ENCODE data around the gene ZNF350. TPM values are rescaled to one million over a fixed set of nuclear protein-coding genes. Genes with fewer than 3 reads are reported as not detected.
"Not testable (repeated sequence)": the region's sequence is repeated elsewhere in the genome, so short reads cannot be mapped to it uniquely, and the experiment has no call there.

Gene ZNF350
- total RNA-seq, 1 donor from 2014 or later: 15.3 TPM

- H3K27ac Mint-ChIP-seq: no peak overlapping the region
- H3K36me3 Mint-ChIP-seq: peaks cover 87% of the 10 kb centered on the region
- no peak for TF ChIP-seq CTCF (IDR thresholded peaks at IDR 0.05; ENCODE audit: unreplicated experiment)
- no peaks in the 10 kb centered on the region for H3K4me1 Mint-ChIP-seq
- no peak overlapping the region for H3K4me3 Mint-ChIP-seq
- H3K27me3 Mint-ChIP-seq (ENCODE audit: low read depth): no peaks in the 10 kb centered on the region
- DNase-seq (ENCODE audit: low spot score in 2 of 2, unreplicated experiment in 2 of 2): no peak
- peaks cover 74% of the 10 kb centered on the region for H3K9me3 Mint-ChIP-seq
These were observed 7.5 kb upstream of the ZNF350 start for GRCh38 chr19:51994048-51994644.

GRCh38 chr19:51993422-51993821 lies 6.8 kb upstream of the ZNF350 start:
- H3K27ac Mint-ChIP-seq: no peak overlapping the region
- H3K4me3 Mint-ChIP-seq: no peak overlapping the region
- H3K36me3 Mint-ChIP-seq: peaks cover 86% of the 10 kb centered on the region
- no peak for DNase-seq (ENCODE audit: low spot score in 2 of 2, unreplicated experiment in 2 of 2)
- peaks cover 78% of the 10 kb centered on the region for H3K9me3 Mint-ChIP-seq
- no peak for TF ChIP-seq CTCF (IDR thresholded peaks at IDR 0.05; ENCODE audit: unreplicated experiment)
- no peaks in the 10 kb centered on the region for H3K27me3 Mint-ChIP-seq (ENCODE audit: low read depth)
- no peaks in the 10 kb centered on the region for H3K4me1 Mint-ChIP-seq

- peaks cover 68% of the 10 kb centered on the region for H3K36me3 Mint-ChIP-seq
These were observed 3.3 kb downstream of the ZNF350 start for GRCh38 chr19:51983361-51983760.

DNA sequence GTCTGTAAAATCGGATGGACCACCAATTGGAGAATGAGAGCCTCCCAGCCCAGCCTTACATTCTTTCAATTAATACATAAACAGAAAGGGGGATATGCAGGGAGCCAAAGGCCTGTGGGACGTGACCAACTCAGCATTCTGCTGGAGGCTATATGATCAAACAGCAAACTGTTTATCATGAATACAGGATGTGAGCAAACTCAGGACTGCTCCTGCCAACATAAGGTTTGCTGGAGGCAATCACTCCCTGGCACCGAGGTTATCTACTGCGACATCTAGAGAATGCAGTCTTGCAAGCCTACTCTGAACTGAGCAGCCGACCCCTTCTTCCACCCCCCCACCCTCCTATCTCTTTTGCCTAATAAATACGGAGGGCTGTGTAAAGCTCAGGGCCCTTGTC lies 5.7 kb downstream of the ZNF350 start:
- H3K27ac Mint-ChIP-seq; DNase-seq (ENCODE audit: low spot score in 2 of 2, unreplicated experiment in 2 of 2); H3K4me1 Mint-ChIP-seq; H3K27me3 Mint-ChIP-seq (ENCODE audit: low read depth); H3K4me3 Mint-ChIP-seq: not testable (repeated sequence)
- peaks cover 76% of the 10 kb centered on the region for H3K36me3 Mint-ChIP-seq
- H3K9me3 Mint-ChIP-seq: peaks cover 70% of the 10 kb centered on the region

More at GRCh38 chr19:51983361-51983760, 3.3 kb downstream of the ZNF350 start:
- Mint-ChIP-seq H3K4me1 (peaks cover 9% of the 10 kb centered on the region), H3K9me3 (peaks cover 58% of the 10 kb centered on the region), H3K27me3 (ENCODE audit: low read depth) (no peaks in the 10 kb centered on the region), H3K27ac (no peak overlapping the region), H3K4me3 (no peak overlapping the region)
- DNase-seq (ENCODE audit: low spot score in 2 of 2, unreplicated experiment in 2 of 2): no peak
- no peak for TF ChIP-seq CTCF (IDR thresholded peaks at IDR 0.05; ENCODE audit: unreplicated experiment)

GRCh38 chr19:51980116-51980736 lies 6.4 kb downstream of the ZNF350 start:
- Mint-ChIP-seq H3K27me3 (ENCODE audit: low read depth) (no peaks in the 10 kb centered on the region), H3K27ac (no peak overlapping the region), H3K4me1 (no peaks in the 10 kb centered on the region), H3K9me3 (peaks cover 68% of the 10 kb centered on the region), H3K4me3 (no peak overlapping the region), H3K36me3 (peaks cover 76% of the 10 kb centered on the region)
- no peak for DNase-seq (ENCODE audit: low spot score in 2 of 2, unreplicated experiment in 2 of 2)
- TF ChIP-seq CTCF (IDR thresholded peaks at IDR 0.05; ENCODE audit: unreplicated experiment): no peak

DNA sequence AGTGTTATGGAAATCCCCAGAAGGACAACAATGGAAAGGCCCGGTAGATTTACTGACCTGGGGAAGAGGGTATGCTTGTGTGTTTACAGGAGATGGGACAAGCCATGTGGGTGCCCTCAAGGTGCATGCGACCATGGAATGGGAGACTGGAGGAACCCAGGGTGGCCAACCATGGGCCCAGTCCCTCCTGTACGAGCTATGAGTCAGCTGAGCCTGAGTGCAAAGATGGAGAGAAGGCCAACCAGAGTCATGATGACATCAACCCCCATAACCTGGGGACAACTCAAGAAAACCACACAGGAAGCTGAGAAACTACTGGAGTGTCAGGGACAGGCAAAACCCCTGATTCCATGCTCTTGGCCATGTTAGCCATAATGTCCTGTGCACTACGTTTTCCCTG lies 7.8 kb downstream of the ZNF350 start:
- DNase-seq (ENCODE audit: low spot score in 2 of 2, unreplicated experiment in 2 of 2): no peak
- Mint-ChIP-seq H3K9me3 (peaks cover 76% of the 10 kb centered on the region), H3K36me3 (peaks cover 86% of the 10 kb centered on the region), H3K4me1 (no peaks in the 10 kb centered on the region), H3K27ac (no peak overlapping the region), H3K27me3 (ENCODE audit: low read depth) (no peaks in the 10 kb centered on the region), H3K4me3 (no peak overlapping the region)
- TF ChIP-seq CTCF (IDR thresholded peaks at IDR 0.05; ENCODE audit: unreplicated experiment): no peak

All from mesothelial cell of epicardium (in vitro differentiated cells).